GM19351 (cell line): ENCODE measurements around the gene RFNG.

Experiments
- ATAC-seq: cut with Tn5 transposase; IDR thresholded peaks from one replicate; pipeline ENCODE4 v1.9.1; 2021; ENCODE audit warnings: mild to moderate bottlenecking, moderate library complexity; ENCODE audit not compliant: unreplicated experiment

Gene RFNG, protein sequence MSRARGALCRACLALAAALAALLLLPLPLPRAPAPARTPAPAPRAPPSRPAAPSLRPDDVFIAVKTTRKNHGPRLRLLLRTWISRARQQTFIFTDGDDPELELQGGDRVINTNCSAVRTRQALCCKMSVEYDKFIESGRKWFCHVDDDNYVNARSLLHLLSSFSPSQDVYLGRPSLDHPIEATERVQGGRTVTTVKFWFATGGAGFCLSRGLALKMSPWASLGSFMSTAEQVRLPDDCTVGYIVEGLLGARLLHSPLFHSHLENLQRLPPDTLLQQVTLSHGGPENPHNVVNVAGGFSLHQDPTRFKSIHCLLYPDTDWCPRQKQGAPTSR

DNA sequence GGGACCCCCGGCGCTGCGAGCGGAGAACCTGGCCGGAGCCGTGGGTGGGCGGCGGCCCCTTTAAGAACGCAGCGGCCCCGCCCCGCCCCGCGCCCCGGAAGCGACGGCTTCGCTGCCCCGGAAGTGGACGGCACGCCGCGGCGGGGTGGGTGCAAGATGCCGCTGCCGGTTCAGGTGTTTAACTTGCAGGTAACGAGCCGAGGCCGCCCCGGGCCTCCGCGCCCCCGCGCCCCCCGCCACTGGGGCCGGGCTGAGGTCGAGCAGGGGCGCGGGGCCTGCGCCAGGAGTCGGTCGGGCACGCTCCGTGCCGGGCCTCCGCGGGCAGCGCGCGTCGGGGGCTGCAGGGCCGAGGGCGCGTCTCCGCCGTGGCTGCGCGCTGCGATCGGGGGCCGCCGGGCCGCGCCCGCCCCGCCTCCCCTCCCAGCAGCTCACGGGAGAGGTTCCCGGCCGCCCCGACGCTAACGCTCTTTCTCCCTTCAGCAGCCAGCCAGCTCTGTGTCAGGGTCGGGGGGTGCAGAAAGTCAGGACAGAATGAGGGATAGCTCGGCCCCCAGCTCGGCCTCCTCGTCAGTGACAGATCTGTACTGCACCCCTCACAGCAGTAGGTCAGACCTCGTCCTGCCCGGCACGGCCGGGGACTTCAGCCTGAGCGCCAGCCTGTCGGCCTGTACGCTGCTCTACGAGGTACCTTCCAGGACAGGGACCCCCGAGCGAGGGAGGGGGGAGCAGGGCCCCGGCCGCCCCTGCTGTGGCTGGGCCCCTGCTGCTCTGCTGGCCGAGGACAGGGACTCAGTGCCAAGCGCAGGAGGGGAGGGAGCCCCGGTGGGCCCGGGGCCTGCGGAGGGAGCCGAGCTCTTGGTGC is at the start of gene RFNG, which contains the start of gene GPS1:
RFNG (minus strand) TSS at position 36 of the 862 bp plus-strand sequence. CDS start 45 bp downstream, outside the sequence.
GPS1 (plus strand) TSS at position 123 of the 862 bp plus-strand sequence; CDS start at position 157, 34 bp downstream.
- no peak for ATAC-seq

DNA sequence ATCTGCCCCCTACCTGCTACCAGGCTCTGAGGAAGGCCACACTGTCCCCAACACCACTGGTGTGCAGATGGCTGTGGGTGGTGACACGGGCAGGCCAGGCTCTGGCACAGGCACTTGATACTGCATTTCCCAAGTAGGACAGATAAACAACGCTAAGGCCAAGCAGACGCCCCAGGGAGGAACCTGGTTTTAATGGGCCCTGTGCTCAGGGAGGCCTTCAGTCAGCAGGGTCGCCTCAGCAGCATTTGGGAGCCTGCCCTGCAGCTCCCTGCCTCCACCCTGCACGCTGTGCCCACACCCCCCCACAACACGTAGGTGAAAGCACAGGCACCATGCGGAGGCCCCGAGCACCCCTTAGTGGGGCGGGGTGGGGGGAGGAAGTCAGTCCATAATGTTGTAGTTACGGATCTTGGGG is 49.7 kb upstream of the RFNG start:
- ATAC-seq: no peak

DNA sequence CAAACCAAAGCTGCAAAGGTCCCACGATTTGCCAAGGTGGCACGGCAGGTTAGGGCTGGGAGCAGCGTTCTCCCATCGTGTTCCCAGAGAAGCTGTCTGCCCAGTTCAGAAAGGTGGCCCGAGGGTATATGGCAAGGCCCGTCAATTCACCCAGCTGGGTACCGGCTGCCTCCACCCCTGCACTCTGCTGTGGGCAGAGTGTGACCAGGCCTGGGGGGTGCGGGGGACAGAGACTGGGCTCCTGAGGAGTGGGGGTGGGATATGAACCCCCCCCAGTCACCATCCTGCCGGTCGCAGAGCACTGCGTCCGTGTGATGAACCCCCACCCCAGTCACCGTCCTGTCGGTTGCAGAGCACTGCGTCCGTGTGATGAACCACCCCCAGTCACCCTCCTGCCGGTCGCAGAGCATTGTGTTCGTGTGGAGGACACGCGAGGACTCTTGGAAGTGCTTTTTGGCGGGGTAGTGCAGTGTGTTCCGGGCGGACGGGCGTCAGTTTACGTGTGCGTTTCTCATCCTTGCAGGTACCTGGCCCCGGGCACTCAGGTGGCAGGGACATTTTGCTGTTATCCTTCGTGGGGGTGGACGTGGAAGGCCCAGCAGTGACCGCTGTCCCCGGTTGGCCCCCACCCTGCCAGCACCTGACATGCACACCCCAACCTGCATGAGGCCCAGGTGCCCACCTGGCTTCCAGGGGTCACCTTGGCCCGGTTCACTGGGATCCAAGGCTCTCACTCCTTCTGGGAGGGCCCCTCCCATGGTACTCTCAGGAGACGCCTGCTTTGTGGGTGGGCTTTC is 49.1 kb upstream of the RFNG start:
- ATAC-seq: no peak

DNA sequence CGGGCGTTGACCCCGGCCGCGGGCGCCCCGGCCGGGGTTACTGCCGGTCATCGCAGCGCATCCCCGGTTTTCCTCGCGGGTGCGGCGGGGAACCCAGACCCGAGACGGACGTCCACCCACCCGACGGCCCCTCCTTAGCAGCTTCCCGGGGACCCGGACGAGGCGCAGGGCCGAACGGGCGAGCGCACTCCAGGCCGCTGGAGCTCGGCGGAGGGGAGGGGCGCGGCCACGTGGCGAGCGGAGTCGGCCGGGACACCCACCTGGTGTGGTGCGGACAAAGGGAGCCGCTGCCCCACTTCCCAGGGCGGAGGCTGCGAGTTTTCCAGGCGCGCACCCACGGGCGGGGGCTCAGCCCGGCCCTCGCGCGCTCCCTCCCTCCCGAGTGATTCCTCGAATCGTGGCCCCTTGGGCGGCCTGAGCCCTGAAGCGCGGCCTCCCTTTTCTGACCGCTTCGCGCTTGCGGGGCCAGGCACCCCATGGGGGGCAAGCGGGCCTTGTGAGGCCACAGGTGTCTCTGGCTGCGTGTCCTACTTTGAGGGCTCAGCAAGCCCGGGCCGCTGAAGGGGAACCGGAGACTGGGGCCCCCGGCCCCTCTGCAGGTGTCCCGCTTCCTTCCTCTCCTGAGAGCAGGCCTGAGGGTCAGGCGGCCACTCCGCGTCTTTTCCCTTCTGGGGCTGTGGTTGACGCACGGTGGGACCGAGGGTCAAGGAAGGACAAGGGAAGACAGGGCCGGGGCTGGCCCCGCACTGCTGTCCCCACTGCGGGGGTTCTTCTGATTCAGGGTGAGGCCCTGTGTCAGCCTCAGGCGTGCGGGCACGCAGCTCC is 47.5 kb upstream of the RFNG start:
- ATAC-seq: peak; percentile 6

DNA sequence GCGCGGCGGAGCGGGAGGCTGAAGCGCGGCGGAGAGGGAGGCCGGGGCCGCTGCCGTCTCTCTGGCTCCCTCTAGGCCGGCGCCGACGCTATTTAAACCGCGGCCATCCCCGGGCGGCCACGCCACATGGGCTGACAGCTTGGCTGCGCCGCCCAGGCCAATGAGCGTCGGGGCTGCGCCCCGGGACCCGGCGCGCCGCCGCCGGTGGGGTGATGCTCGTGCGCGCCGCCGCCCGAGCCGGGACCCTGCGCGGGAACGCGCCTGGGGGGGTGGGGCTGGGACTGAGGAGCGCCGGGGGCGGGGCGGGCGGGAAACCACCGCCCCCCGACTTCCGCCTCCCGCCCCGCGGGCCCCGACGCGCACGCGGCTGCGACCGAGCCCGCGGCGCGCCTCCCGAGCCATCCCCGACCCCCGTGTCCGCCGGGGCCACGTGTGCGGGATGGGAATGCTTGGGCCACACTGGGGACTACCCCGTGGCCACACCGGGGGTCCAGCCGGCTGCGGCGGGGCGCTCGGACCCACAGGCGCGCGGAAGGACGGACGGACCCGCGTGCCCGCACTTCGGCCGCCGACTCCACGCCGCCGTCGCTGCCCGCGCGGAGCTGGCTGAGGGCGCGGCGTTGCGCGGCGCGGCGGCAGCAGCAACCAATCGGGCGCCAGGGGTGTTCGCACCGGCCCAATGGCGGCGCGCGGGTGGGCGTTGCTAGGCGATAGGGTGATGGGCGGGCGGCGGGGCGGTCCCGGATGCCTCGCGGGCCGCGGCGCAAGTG is 46.7 kb upstream of the RFNG start, which contains the start of gene FASN:
FASN (minus strand) TSS at position 68 of the 770 bp plus-strand sequence. CDS start 1,791 bp downstream, outside the sequence.
- ATAC-seq: peak; percentile 71

DNA sequence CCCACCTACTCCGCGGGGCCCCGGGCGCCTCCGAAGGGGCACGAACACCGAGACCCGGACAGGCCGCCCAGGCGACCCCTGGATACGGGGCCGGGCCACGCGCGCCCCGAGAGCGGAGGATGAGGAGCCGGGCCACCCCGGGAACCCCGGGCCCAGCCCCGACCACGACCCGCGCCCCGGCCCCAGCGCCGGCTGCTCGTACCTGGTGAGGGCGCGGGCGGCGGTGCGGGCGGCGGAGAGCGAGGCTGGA is 46.2 kb upstream of the RFNG start:
- ATAC-seq: peak; percentile 4

DNA sequence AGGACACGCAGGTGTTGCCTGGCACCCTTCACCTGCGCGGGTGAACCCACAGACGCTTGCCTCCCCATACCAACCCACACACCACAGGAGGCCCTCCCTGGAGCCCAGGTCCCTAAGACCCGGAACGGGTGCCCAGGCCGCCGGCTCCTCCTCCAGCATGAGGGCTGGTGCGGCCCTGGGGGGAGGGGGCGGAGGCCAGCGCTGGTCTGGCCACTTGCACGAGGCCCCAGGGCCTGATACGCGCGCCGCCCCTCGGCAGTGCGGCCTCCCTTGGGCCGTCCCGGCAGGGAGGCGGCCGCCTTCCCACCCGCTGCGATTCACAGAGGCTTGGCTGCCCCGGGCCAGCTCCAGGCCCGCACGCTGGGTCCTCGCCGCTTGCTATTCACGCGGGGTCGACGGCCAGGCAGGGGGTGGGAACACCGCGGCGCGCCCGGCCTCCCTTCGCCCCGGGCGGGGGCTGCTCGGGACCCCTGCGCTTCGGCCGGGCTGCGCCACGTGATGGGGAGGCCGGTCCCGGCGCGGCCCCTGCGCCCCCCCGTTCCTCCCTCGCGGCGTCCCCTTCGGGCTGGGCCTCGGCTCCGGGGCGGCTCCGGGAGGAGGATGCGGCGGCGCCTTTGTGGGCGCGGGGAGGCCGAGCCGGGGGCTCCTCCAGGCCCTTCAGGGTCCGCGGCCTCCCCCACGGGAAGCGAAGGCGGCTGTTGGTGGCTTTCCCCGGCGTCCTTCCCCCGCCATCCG is 45.7 kb upstream of the RFNG start:
- ATAC-seq: no peak

DNA sequence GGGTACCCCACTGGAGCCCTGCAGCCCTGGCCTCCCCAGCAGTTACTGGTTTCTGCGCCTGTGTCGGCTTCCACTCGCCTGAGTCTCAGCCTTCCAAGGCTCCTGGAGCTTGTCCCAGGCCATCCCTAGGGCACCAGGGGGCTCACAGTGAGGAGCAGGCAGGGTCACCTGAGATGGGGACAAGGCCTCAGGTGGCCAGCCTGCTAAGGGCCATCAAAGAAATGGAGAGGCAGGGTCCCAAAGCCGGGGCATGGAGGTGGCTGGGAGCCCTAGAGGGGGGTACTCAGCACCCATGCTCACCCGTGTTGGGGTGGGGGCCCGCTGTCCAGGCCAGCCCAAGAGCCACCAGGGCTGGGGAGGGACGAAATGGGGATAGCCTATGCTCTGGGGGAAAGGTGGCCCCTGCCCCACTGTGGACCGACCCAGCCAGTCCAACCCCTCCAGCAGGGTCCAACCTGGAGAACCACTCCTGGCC is 45.1 kb upstream of the RFNG start:
- no peak for ATAC-seq

DNA sequence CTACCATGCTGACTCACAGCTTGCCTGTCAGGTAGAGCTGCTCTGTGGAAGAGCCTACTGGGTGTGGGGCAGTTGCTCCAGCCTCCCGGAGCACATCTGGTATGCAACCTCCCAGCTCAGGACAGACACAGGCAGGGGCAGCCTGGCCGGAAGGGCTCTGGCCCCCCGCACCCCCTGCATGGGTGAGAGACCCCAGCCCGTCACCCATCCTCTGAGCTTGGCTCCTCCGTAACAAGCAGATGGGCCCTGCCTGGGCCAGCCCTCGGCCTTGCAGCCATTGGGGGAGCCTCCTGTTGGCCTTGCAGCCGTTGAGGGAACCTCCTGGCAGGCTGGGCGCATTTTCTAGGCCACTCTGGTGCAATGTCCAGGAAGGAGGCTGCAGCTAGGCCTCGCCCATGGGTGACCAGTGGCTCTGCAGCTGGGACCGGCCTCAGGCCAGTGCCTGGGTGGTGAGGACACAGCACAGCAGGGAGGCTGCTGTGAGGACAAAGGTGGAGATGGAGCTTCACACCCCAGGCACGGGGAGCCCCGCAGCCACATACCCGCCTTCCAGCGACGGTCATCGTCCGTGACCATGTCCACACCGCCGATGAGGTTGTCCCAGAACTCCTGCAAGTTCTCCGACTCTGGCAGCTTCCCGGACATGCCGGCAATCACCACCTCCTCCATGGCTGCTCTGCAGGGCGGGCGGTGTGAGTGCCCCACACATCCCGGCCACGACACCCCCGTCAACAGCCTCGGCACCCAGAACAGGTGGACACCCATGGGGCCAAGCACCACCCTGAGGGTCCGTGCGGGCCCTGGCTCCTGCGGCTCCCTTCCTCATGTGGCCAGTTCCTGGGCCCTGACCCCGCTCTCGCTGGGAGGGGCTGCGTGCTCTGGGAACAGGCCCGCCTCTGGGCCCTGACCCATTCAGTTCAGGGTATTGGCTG is 44.4 kb upstream of the RFNG start:
- ATAC-seq: no peak

DNA sequence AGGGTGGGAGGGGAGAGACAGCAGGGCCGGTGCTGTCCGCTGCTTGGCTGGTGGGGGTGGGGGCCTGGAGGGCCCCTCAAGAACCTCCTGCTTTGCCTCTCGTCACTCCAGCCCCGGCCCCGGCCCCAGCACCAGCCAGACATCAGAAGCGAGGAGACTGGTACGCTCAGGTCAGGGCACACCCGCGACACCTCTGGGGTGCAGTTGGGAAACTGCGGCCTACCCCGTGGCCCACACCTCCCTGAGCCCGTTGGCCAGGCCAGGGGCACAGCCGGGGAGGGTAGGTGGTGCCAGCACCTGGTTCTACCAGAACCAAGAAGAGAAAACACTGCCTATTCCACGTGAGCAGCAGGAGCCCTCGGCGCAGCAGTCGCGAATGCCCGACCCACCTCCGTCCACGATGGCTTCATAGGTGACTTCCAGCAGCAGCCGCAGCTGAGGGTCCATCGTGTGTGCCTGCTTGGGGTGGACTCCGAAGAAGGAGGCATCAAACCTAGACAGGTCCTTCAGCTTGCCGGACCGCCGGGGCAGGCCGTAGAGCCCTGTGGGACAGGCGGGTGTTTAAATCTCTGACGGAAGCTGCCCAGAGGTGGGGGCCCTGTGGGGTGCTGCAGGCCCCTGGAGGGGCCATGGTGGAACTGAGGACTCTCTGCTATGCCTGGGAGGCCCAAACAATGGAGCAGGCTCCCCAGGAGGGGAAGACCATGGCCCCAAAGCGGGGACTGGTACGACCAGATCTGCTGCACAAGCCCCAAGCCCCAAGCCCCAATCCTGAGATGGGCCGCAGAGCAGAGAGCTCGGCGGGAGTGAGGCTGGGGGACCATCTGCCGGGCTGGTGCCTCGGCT is 43.5 kb upstream of the RFNG start:
- no peak for ATAC-seq

DNA sequence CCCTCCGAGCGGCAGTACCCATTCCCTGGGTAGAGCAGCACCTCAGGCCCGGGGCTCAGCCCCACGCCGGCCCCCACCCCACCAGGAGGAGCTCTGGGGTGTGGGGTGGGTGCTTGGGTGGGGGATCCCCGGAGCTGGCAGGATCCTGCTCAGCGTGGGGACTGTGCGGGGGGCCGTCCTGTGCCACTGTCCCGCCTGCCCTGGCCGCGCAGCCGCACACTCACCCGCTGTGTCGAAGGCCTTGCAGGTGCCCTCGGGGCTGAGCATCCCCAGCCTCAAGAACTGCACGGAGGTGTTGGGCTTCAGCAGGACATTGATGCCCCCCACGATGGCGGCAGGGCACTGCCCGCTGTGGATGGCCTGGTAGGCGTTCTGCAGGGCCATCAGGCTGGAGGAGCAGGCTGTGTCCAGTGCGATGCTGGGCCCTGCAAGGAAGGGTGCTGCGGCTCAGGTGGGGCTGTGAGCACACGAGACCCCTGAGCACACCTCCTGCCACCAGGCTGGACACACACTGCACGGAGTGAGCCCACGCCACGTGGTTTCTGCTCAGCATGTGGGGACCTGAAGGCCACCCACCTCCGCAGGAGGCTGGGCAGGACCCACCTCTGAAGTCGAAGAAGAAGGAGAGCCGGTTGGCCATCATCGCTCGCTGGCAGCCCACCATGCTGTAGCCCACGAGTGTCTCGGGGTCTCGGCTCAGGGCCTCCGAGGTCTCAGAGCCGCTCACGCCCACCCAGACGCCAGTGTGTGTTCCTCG is 41.6 kb upstream of the RFNG start:
- ATAC-seq: no peak

DNA sequence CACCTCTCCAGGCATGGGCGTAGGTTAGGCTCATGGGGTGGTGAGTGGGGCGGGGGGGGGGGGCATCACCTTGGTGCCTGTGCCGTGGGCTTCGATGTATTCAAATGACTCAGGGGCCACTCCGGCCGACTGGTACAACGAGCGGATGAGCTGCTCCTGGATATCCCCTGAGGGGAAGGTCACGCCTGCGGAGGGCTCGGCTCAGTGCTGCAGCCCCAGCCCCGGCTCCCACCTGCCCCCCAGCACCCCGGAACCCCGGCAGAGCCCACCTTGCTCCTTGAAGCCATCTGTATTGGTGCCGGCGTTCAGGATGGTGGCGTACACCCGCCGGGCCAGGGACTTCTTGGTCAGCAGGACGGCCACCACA is 41.0 kb upstream of the RFNG start:
- ATAC-seq: no peak

DNA sequence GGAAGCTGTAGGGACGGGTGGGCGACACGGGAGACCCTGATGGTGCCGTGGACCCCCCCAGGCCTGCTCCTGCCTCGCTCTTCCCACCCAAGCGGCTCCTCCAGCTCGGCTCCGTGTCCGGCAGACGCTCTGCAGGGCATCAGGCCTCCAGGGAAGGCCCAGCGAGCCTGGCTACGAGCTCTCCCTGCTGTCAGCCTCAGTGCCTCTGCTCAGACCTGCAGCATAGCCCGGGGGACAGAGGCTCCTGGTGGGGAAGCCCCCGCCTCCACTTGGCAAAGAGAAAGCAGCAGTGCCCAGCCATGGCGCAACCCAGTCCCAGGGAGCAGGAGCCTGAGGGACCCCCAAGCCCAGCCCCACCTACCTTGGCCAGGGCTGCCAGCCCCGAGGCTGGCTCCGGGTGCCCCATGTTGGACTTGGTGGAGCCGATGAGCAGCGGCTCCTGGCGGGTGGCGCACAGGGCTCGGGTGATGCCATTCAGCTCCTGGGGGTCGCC is 40.5 kb upstream of the RFNG start:
- ATAC-seq: no peak

DNA sequence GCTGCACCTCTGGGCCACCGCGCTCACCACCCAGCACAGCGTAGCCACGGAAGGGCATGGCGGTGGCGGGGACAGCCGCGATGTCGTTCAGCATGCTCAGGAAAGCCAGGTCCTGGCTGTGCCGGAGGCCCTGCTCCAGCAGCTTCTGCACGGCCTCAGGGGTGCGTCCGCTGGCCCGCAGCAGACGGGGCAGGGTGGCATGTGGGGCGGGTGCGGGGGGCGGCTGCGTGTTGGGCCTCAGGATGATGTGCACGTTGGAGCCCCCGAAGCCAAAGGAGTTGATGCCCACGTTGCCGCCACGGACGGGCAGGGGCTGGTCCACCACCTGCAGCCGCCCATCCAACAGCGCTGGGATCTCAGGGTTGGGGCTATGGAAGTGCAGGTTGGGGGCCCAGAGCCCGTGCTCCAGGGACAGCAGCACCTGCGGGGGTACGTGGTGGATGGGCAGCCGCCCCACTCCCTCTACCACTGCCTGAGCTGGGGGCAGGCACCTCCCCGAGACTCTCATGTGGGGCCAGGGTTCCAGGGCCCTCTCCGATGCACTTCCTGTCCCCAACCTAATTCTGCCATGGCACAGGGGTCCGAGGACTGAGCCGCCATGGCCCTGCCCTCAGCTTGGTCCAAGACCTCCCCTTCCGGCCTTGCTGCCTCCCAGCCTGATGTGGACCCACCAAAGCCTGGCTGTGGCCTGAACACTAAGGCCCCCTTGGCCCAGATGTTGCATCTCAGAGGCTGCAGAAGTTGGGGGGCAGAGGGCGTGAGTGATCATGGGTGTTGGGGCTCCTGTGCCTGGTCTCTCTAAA is 39.9 kb upstream of the RFNG start:
- ATAC-seq: no peak

DNA sequence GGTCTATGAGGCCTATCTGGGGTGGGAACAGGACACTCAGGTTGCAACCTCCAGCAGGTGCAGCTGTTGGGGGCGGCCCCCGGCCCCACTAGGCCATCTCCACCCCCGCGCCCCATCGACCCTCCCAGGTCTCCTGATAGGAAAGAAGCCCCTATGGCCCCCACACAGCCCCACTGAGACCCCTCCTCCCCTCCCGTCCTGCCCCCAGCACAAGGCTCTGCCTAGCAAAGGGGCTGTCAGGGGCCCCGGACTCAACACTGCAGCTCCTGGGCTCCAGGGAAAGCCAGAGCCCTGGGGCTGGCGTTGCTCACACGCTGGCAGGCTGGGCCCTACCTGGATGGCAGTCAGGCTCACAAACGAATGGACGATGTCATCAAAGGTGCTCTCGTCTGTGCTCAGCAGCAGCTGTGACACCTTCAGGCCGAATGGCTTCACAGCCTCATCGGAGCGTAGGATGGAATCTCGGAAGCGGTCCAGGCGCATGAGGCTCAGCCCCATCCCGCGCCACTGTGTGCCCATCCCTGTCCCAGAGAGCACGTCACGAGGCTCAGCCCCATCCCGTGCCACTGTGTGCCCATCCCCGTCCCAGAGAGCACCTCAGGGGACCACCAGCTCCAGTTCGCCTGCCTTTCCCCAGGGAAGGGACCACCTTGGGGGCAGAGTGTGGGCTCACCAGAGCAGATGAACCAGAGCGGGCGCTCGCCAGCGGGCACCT is 39.1 kb upstream of the RFNG start:
- no peak for ATAC-seq
